Neutrophil (primary cell): ENCODE results near the gene GATA1.

ENCODE experiments used
- H3K27ac ChIP-seq: fragments of 200-600 bp; sonication (generic); 2 replicates; pipeline ENCODE4 v1.5.1; 2016; ENCODE audit warnings: mild to moderate bottlenecking, moderate library complexity
- H3K27me3 ChIP-seq: fragments of 200-600 bp; sonication (generic); 2 replicates; pipeline ENCODE4 v1.6.0; 2016; ENCODE audit warnings: mild to moderate bottlenecking
- H3K36me3 ChIP-seq: fragments of 200-600 bp; sonication (generic); 2 replicates; pipeline ENCODE4 v1.5.1; 2017
- H3K4me1 ChIP-seq, 2 experiments: fragments of 200-600 bp in 1 of 2; sonication (generic) in 1 of 2; 1 replicate in 1 of 2; 2 replicates in 1 of 2; pipeline versions ENCODE4 v1.5.1 to v1.6.1; 2013 to 2016; ENCODE audit warnings: low read depth in 1 of 2, low read length in 1 of 2, mild to moderate bottlenecking in 1 of 2, moderate library complexity in 1 of 2; ENCODE audit not compliant: control insufficient read depth in 1 of 2, insufficient read depth in 1 of 2
- H3K4me3 ChIP-seq, 2 experiments: fragments of 200-600 bp in 1 of 2; sonication (generic) in 1 of 2; 1 replicate in 1 of 2; 2 replicates in 1 of 2; pipeline ENCODE4 v1.5.1; 2013 to 2016; ENCODE audit warnings: low read depth in 1 of 2, low read length in 1 of 2, mild to moderate bottlenecking in 1 of 2, moderate library complexity in 1 of 2
- H3K9me3 ChIP-seq: fragments of 200-600 bp; sonication (generic); 2 replicates; pipeline ENCODE4 v1.5.1; 2016
- CTCF ChIP-seq: fragments of 200-600 bp; sonication (generic); IDR thresholded peaks from 2 replicates; pipeline ENCODE4 v1.5.1; 2016; ENCODE audit warnings: antibody characterized with exemption

GATA1 gene

GRCh38 chrX:48793935-48794334 lies 7.5 kb downstream of the GATA1 start:
- Histone ChIP-seq H3K27ac (no peak overlapping the region), H3K36me3 (no peaks in the 10 kb centered on the region), H3K9me3 (no peaks in the 10 kb centered on the region), H3K27me3 (no peaks in the 10 kb centered on the region), H3K4me1 (peaks cover 7 to 9% of the 10 kb centered on the region in 2 experiments), H3K4me3 (no peak overlapping the region)
- no peak for TF ChIP-seq CTCF

- no peaks in the 10 kb centered on the region for H3K9me3 ChIP-seq
- H3K4me1 ChIP-seq, result peaks cover 6 to 9% of the 10 kb centered on the region in 2 experiments
- no peak overlapping the region for H3K4me3 ChIP-seq
- no peaks in the 10 kb centered on the region for H3K27me3 ChIP-seq
- no peak overlapping the region for H3K27ac ChIP-seq
- no peaks in the 10 kb centered on the region for H3K36me3 ChIP-seq
- no peak for TF ChIP-seq CTCF
Observed at GRCh38 chrX:48794340-48794910, 8.0 kb downstream of the GATA1 start.

GRCh38 chrX:48794911-48795515 lies 8.6 kb downstream of the GATA1 start:
- H3K9me3 ChIP-seq, result no peaks in the 10 kb centered on the region
- no peak overlapping the region for H3K27ac ChIP-seq
- no peaks in the 10 kb centered on the region for H3K36me3 ChIP-seq
- no peak for TF ChIP-seq CTCF
- peaks cover under 1 to 3% of the 10 kb centered on the region in 2 experiments for H3K4me1 ChIP-seq
- H3K27me3 ChIP-seq, result no peaks in the 10 kb centered on the region
- H3K4me3 ChIP-seq, result no peak overlapping the region

- Histone ChIP-seq H3K36me3 (no peaks in the 10 kb centered on the region), H3K9me3 (no peaks in the 10 kb centered on the region), H3K27ac (no peak overlapping the region), H3K27me3 (no peaks in the 10 kb centered on the region), H3K4me3 (no peak overlapping the region), H3K4me1 (peaks cover 11 to 18% of the 10 kb centered on the region in 2 experiments)
- no peak for TF ChIP-seq CTCF
Observed at GRCh38 chrX:48798318-48798717, 11.9 kb downstream of the GATA1 start.

GRCh38 chrX:48800574-48801279 lies 14.3 kb downstream of the GATA1 start:
- Histone ChIP-seq H3K27me3 (no peaks in the 10 kb centered on the region), H3K36me3 (no peaks in the 10 kb centered on the region), H3K4me3 (peak overlapping the region; percentile 74 to 80), H3K27ac (peak overlapping the region; percentile 93), H3K4me1 (peaks cover 11 to 18% of the 10 kb centered on the region in 2 experiments), H3K9me3 (no peaks in the 10 kb centered on the region)
- no peak for TF ChIP-seq CTCF
